Stimulated activated CD8-positive, alpha-beta memory T cell treated with anti-CD3 and anti-CD28 coated beads, Interleukin-12 subunit alpha, Interleukin-12 subunit beta, amount 100 ng/mL, for 1 hour (primary cell): ENCODE results near the gene LRRC47.

Experiments
- DNase-seq: peaks from one replicate; pipeline ENCODE4 v3.0.0-alpha.2; 2020; ENCODE audit warnings: low read depth

Gene LRRC47

GRCh38 chr1:3732434-3733093, 63.7 kb downstream of the LRRC47 start:
- DNase-seq, result no peak

GRCh38 chr1:3731583-3732433, 64.5 kb downstream of the LRRC47 start:
- DNase-seq, result no peak

DNA sequence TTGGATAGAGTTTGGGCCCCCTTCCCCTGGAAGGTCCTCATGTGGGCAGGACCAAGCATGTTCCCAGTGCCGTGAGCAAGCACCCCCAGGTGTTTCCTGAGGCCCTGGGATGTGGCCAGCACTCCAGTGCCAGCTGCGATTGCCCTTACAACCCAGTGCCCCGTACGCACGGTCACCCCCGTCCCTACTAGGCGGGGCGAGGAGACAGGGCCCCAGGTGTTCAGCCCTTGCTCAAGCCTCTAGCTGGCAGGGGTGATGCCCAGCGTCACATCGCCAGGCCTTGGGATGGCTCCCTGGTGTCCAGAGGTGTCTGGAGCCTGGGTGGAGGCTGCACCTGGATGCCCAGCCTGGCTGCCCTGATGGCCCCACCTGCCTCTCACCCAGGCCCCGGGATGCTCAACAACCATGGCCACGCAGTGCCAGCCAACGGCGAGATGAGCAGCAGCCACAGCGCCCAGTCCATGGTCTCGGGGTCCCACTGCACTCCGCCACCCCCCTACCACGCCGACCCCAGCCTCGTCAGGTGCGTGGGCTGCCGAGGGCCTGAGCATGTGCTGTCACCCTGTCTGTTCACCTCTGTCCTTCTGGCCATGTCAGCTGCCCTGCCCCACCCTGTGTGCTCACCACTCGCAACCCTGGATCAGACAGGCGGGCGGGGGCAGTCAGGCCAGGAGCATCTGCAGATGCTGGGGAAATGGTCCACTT, 65.6 kb downstream of the LRRC47 start:
- no peak for DNase-seq

DNA sequence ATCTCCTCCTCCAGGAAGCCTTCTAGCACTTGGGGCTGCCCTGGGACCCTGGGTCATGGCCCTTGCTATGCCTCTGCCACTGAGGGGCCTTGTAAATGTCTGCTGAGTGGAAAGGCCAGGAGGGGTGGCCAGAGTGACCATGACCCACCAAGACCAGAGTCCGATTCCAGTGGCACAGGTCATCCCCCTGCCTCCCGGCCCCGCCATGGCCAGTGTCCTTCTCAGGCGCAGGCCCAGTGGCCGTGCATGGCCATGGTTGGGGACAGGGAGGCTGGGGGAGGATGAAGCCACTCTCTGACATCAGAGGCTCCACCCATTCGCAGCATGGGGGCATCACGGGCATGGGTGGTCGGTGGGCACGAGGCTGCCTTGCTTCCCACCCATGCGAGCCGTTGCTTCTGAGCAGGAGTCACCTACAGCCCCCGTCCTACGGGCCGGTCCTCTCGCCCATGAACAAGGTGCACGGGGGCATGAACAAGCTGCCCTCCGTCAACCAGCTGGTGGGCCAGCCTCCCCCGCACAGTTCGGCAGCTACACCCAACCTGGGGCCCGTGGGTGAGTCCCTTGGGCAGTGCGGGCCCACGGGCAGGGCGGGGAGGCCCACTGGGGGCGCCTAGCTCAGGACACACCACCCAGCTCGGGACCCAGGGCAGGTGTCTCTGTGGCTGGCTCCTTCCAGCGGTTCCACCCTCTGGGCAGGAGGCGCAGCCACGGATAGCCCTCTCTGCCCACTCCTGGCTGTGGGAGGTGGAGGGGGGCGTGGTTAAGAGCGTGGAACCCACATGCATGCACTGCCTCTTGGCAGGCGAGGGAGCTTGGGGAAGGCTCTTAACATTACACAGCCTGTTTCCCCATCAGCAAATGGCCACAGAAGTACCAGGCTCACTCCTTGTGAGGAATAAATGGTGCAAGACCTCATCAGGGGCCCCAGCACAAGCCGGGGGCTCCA, 66.4 kb downstream of the LRRC47 start:
- DNase-seq, result no peak
